ENCODE results near the gene TSC22D3.

GRCh38 chrX:107691024-107691448 lies 84.6 kb downstream of the TSC22D3 start:
- TF ChIP-seq TCF12 (IDR thresholded peaks at IDR 0.05) (no peak), ELF1 (IDR thresholded peaks at IDR 0.05) (no peak), CTCF (IDR thresholded peaks at IDR 0.05) (no peak), YY1 (IDR thresholded peaks at IDR 0.05; ENCODE audit: low read depth) (no peak), POLR2AphosphoS5 (IDR thresholded peaks at IDR 0.05; ENCODE audit: low read depth, low read length) (no peak), RAD21 (IDR thresholded peaks at IDR 0.05; ENCODE audit: low read length) (no peak), TEAD4 (IDR thresholded peaks at IDR 0.05; ENCODE audit: borderline replicate concordance, insufficient read depth) (no peak), CHD2 (IDR thresholded peaks at IDR 0.05; ENCODE audit: low read length, partially characterized antibody) (no peak), EP300 (IDR thresholded peaks at IDR 0.05; ENCODE audit: borderline replicate concordance in 1 of 2, low read depth in 1 of 2, low read length in 1 of 2) (no peak), GATA2 (CRISPR knock-in tag; IDR thresholded peaks at IDR 0.05) (no peak), EZH2phosphoT487 (IDR thresholded peaks at IDR 0.05; ENCODE audit: borderline replicate concordance, low read depth) (no peak)

All from SK-N-SH (cell line).